GM21390 (cell line): ENCODE measurements around the gene NFE2L3.
"Not testable (repeated sequence)": the region's sequence is repeated elsewhere in the genome, so short reads cannot be mapped to it uniquely, and the experiment has no call there.

Source experiments
- ATAC-seq: cut with Tn5 transposase; IDR thresholded peaks from one replicate; pipeline ENCODE4 v1.9.1; 2021; ENCODE audit not compliant: unreplicated experiment

The NFE2L3 gene

GRCh38 chr7:26145238-26145637 is 6.8 kb upstream of the NFE2L3 start:
- no peak for ATAC-seq

- ATAC-seq, result no peak
Measured at GRCh38 chr7:26147030-26147429, 5.0 kb upstream of the NFE2L3 start.

GRCh38 chr7:26147646-26148306 is 4.2 kb upstream of the NFE2L3 start:
- ATAC-seq, result not testable (repeated sequence)

- not testable (repeated sequence) for ATAC-seq
Measured at GRCh38 chr7:26148307-26148700, 3.7 kb upstream of the NFE2L3 start.

GRCh38 chr7:26149391-26149977 is 2.5 kb upstream of the NFE2L3 start:
- ATAC-seq, result no peak

GRCh38 chr7:26151096-26151495 is 902 bp upstream of the NFE2L3 start:
- no peak for ATAC-seq

GRCh38 chr7:26151650-26151952 is 397 bp upstream of the NFE2L3 start:
- no peak for ATAC-seq

- peak; percentile 25 for ATAC-seq
Measured at GRCh38 chr7:26152782-26153240, 813 bp downstream of the NFE2L3 start.

- no peak for ATAC-seq
Measured at GRCh38 chr7:26153241-26153822, 1.3 kb downstream of the NFE2L3 start.

- no peak for ATAC-seq
Measured at GRCh38 chr7:26153823-26154783, 2.1 kb downstream of the NFE2L3 start.

- no peak for ATAC-seq
Measured at GRCh38 chr7:26155531-26156375, 3.8 kb downstream of the NFE2L3 start.

- ATAC-seq, result no peak
Measured at GRCh38 chr7:26156451-26157420, 4.7 kb downstream of the NFE2L3 start.

- no peak for ATAC-seq
Measured at GRCh38 chr7:26157520-26158105, 5.6 kb downstream of the NFE2L3 start.

- ATAC-seq, result no peak
Measured at GRCh38 chr7:26159243-26159642, 7.2 kb downstream of the NFE2L3 start.

GRCh38 chr7:26160896-26161295 is 8.9 kb downstream of the NFE2L3 start:
- ATAC-seq, result no peak

GRCh38 chr7:26162431-26162830 is 10.4 kb downstream of the NFE2L3 start:
- no peak for ATAC-seq

GRCh38 chr7:26163804-26164203 is 11.8 kb downstream of the NFE2L3 start:
- ATAC-seq, result not testable (repeated sequence)

GRCh38 chr7:26165950-26166683 is 14.1 kb downstream of the NFE2L3 start:
- no peak for ATAC-seq
